Esophagus muscularis mucosa (tissue), 4 donors: ENCODE results near the gene MED29. TPM values are rescaled to one million over a fixed set of nuclear protein-coding genes. Genes with fewer than 3 reads are reported as not detected.

ENCODE experiments used
- DNase-seq: peaks from one replicate; pipeline ENCODE4 v3.0.0-alpha.2; 2017; ENCODE audit errors: extremely low spot score
- H3K27ac ChIP-seq, 4 donors: fragments of 200-600 bp; sonication (generic); replicated peaks in 1 of 4; 1 replicate in 3 of 4; 2 replicates in 1 of 4; pipeline ENCODE4 v1.5.1; 2016 to 2019; ENCODE audit warnings: mild to moderate bottlenecking in 1 of 4
- H3K27me3 ChIP-seq, 4 donors: fragments of 200-600 bp; sonication (generic); one replicate each; pipeline versions ENCODE4 v1.5.1 to v1.6.0; 2016 to 2019
- H3K36me3 ChIP-seq, 4 donors: fragments of 200-600 bp; sonication (generic); one replicate each; pipeline ENCODE4 v1.5.1; 2016 to 2019
- H3K4me1 ChIP-seq, 4 donors: fragments of 200-600 bp; sonication (generic); one replicate each; pipeline ENCODE4 v1.5.1; 2016 to 2019
- H3K4me3 ChIP-seq, 4 donors: fragments of 200-600 bp; sonication (generic); 1 replicate in 2 of 4; 2 replicates in 2 of 4; pipeline ENCODE4 v1.5.1; 2016 to 2019; ENCODE audit warnings: mild to moderate bottlenecking in 4 of 4, moderate library complexity in 1 of 4
- H3K9me3 ChIP-seq, 4 donors: fragments of 200-600 bp; sonication (generic); 1 replicate in 3 of 4; 2 replicates in 1 of 4; pipeline ENCODE4 v1.5.1; 2016 to 2019
- CTCF ChIP-seq, 3 experiments: fragments of 200-600 bp in 2 of 3; fragments of 450-650 bp in 1 of 3; sonication (generic) in 2 of 3; IDR thresholded peaks; one replicate each; pipeline ENCODE4 v1.5.1; 2017 to 2019; ENCODE audit warnings: antibody characterized with exemption in 3 of 3, mild to moderate bottlenecking in 2 of 3, moderate library complexity in 1 of 3
- EP300 ChIP-seq: sonication (generic); formaldehyde crosslinking; IDR thresholded peaks from one replicate; pipeline ENCODE4 v1.6.1; 2017; ENCODE audit warnings: antibody characterized with exemption
- POLR2A ChIP-seq: fragments of 450-650 bp; IDR thresholded peaks from one replicate; pipeline ENCODE4 v1.6.1; 2017; ENCODE audit warnings: antibody characterized with exemption, moderate library complexity, mild to moderate bottlenecking, low read depth
- POLR2AphosphoS5 ChIP-seq, 2 donors: sonication (generic); formaldehyde crosslinking; IDR thresholded peaks; one replicate each; pipeline ENCODE4 v1.6.1; 2017; ENCODE audit warnings: antibody characterized with exemption in 2 of 2
- WGBS: methylation state at CpG from one replicate; pipeline ENCODE4 v1.1.5; 2018; 5-methylcytosine and 5-hydroxymethylcytosine counted together
- intact Hi-C: fragments of 100-400 bp; cut with DNase I; formaldehyde crosslinking; loops from one replicate; pipeline ENCODE4 v1.15.1; 2023
- small RNA-seq, 3 donors: library from RNA; depleted of rRNA; stranded (forward); fragments of <200 nt; gene quantifications; one replicate each; pipeline ENCODE3, GENCODE V24; 2016
- total RNA-seq, 4 donors: library from RNA; depleted of rRNA; stranded (reverse); fragments of >200 nt; gene quantifications; one replicate each; pipeline versions ENCODE4 v1.1.0 to v1.2.1, GENCODE V29; 2016

MED29 gene
- total RNA-seq, 4 donors from 2014 or later, result 24.9 to 58.0 (median 38.3) TPM

- Histone ChIP-seq H3K36me3 (peaks cover 0 to 28% (median 10%) of the 10 kb centered on the region in 4 donors), H3K4me1 (peaks cover 46 to 73% (median 59%) of the 10 kb centered on the region in 4 donors), H3K27ac (peak overlapping the region; percentile 91 to 96 (median 94)), H3K27me3 (no peaks in the 10 kb centered on the region), H3K4me3 (peak overlapping the region; percentile 73 to 96 (median 90)), H3K9me3 (no peaks in the 10 kb centered on the region)
- intact Hi-C loops, result loop anchor here (5.0 kb wide), 1 partner anchor 86 kb away; the partner anchor contains the start of gene EID2B
- 83% methylated on average over 16 of the region's 16 CpGs for WGBS
- DNase-seq, result no peak
- no peak for TF ChIP-seq CTCF (IDR thresholded peaks at IDR 0.05)
- no peak for TF ChIP-seq POLR2AphosphoS5 (IDR thresholded peaks at IDR 0.05)
- TF ChIP-seq POLR2A, result no peak
- no peak for TF ChIP-seq EP300
Observed at GRCh38 chr19:39446365-39447084, 55.3 kb downstream of the MED29 start.

- Histone ChIP-seq H3K36me3 (peaks cover 8 to 44% (median 24%) of the 10 kb centered on the region in 4 donors), H3K27ac (no peak overlapping the region), H3K9me3 (no peaks in the 10 kb centered on the region), H3K4me3 (no peak overlapping the region), H3K4me1 (peaks cover 46 to 79% (median 62%) of the 10 kb centered on the region in 4 donors), H3K27me3 (no peaks in the 10 kb centered on the region)
- no peak for DNase-seq
- intact Hi-C loops, result loop anchor here (5.0 kb wide), 1 partner anchor 84 kb away; the partner anchor contains the start of gene EID2B
- WGBS, result 65% methylated on average over 3 of the region's 3 CpGs
- no peak for TF ChIP-seq POLR2A
- TF ChIP-seq POLR2AphosphoS5 (IDR thresholded peaks at IDR 0.05), result no peak
- no peak for TF ChIP-seq CTCF (IDR thresholded peaks at IDR 0.05)
- TF ChIP-seq EP300, result no peak
Observed at GRCh38 chr19:39448271-39448670, 57.1 kb downstream of the MED29 start.

GRCh38 chr19:39449116-39449797, 58.1 kb downstream of the MED29 start:
- TF ChIP-seq CTCF (IDR thresholded peaks at IDR 0.05), result no peak
- no peak for TF ChIP-seq POLR2A
- no peak for TF ChIP-seq EP300
- TF ChIP-seq POLR2AphosphoS5 (IDR thresholded peaks at IDR 0.05), result no peak
- peaks cover 43 to 71% (median 57%) of the 10 kb centered on the region in 4 donors for H3K4me1 ChIP-seq

More at GRCh38 chr19:39449116-39449797, 58.1 kb downstream of the MED29 start:
- 88% methylated on average over 8 of the region's 8 CpGs for WGBS
- no peaks in the 10 kb centered on the region for H3K9me3 ChIP-seq
- H3K27me3 ChIP-seq, result no peaks in the 10 kb centered on the region
- no peak overlapping the region for H3K27ac ChIP-seq
- no peak overlapping the region for H3K4me3 ChIP-seq
- DNase-seq, result no peak
- intact Hi-C loops, result loop anchor here (5.0 kb wide), 1 partner anchor 83 kb away; the partner anchor contains the start of gene EID2B
- peaks cover 15 to 54% (median 34%) of the 10 kb centered on the region in 4 donors for H3K36me3 ChIP-seq

Small RNA genes lying within 50 kb of the gene (small RNA-seq; reads per million reads assigned to genes)
- gene AC011445.2 (0 to 0.51 (median 0.25) reads per million in 3 donors), gene MIR4530 (0 reads per million in 3 donors), gene RN7SL566P (0 reads per million in 3 donors)

Other genes with a start within 250 kb of the MED29 start
- under 1 TPM in 3 of 4 donors, not detected in 1; 0.17 to 0.42 (median 0.39) TPM for gene NCCRP1, start 194.4 kb upstream of the MED29 start, total RNA-seq
- gene SYCN, start 187.1 kb upstream of the MED29 start, total RNA-seq, result not detected
- not detected for gene IFNL3, start 146.4 kb upstream of the MED29 start, total RNA-seq
- gene IFNL4, start 142.5 kb upstream of the MED29 start, total RNA-seq, result not detected
- gene IFNL2, start 123.0 kb upstream of the MED29 start, total RNA-seq, result not detected
- not detected for gene IFNL1, start 95.0 kb upstream of the MED29 start, total RNA-seq
- gene LRFN1, start 70.5 kb upstream of the MED29 start, total RNA-seq, result 1 to 10 TPM in 2 of 4 donors, under 1 TPM in 2; 0.50 to 2.5 (median 1.4) TPM
- gene GMFG, start 55.3 kb upstream of the MED29 start, total RNA-seq, result 10 to 100 TPM in 2 of 4 donors, 1 to 10 TPM in 2; 4.2 to 26.2 (median 12.0) TPM
- gene SAMD4B, start 49.0 kb upstream of the MED29 start, total RNA-seq, result 100 to 1,000 TPM in 2 of 4 donors, 10 to 100 TPM in 2; 59.8 to 138 (median 104) TPM
- 10 to 100 TPM; 31.6 to 47.2 (median 41.5) TPM for gene PAF1, start 272 bp upstream of the MED29 start, total RNA-seq
- 100 to 1,000 TPM; 135 to 577 (median 196) TPM for gene ZFP36, start 15.5 kb downstream of the MED29 start, total RNA-seq
- gene PLEKHG2, start 21.3 kb downstream of the MED29 start, total RNA-seq, result 10 to 100 TPM; 16.7 to 38.4 (median 22.2) TPM
- 1,000 to 10,000 TPM; 1,316 to 2,441 (median 1,971) TPM for gene RPS16, start 44.6 kb downstream of the MED29 start, total RNA-seq
- gene SUPT5H, start 54.2 kb downstream of the MED29 start, total RNA-seq, result 100 to 1,000 TPM in 1 of 4 donors, 10 to 100 TPM in 3; 87.6 to 101 (median 91.5) TPM
- 10 to 100 TPM; 36.1 to 58.0 (median 51.3) TPM for gene TIMM50, start 89.5 kb downstream of the MED29 start, total RNA-seq
- gene DLL3, start 107.6 kb downstream of the MED29 start, total RNA-seq, result not detected
- gene SELENOV, start 123.8 kb downstream of the MED29 start, total RNA-seq, result not detected
- gene EID2B, start 141.5 kb downstream of the MED29 start, total RNA-seq, result 1 to 10 TPM; 3.0 to 6.4 (median 6.1) TPM
- 10 to 100 TPM; 13.9 to 26.4 (median 18.9) TPM for gene EID2, start 148.8 kb downstream of the MED29 start, total RNA-seq
- not detected for gene LGALS13, start 211.1 kb downstream of the MED29 start, total RNA-seq